A549 (cell line): ENCODE measurements around the gene EYA3. TPM values are rescaled to one million over a fixed set of nuclear protein-coding genes. Genes with fewer than 3 reads are reported as not detected.

Experiments
- ATAC-seq, 2 experiments: fragments of 200-7000 bp in 1 of 2; fragments of >200 bp in 1 of 2; cut with Nextera tagmentation in 1 of 2; cut with Tn5 transposase in 1 of 2; 3 replicates each; pipeline versions ENCODE4 v1.8.0 to v1.9.1; 2018 to 2020; ENCODE audit warnings: mild to moderate bottlenecking in 1 of 2, moderate library complexity in 1 of 2
- CTCF ChIA-PET: fragments of 300-600 bp; sonication (Branson Sonifier 250); formaldehyde crosslinking; extraction: SDS; loops from one replicate; lab custom pipeline; 2021; ENCODE audit warnings: antibody characterized with exemption, inconsistent platforms; lab: Yijun Ruan, JAX
- POLR2A ChIA-PET: fragments of 350-600 bp; formaldehyde crosslinking; extraction: SDS; loops from one replicate; lab custom pipeline; 2021; ENCODE audit warnings: antibody characterized with exemption, inconsistent platforms; lab: Yijun Ruan, JAX
- DNase-seq, 2 experiments: peaks; one replicate each; pipeline versions ENCODE4 v3.0.0 to v3.0.0-alpha.2; 2011 to 2016; ENCODE audit warnings: low read depth in 1 of 2, low spot score in 1 of 2
- FAIRE-seq: peaks from 2 replicates; lab custom pipeline; 2011; peaks lifted over from hg19 to GRCh38; lab: Jason Lieb, UNC
- H3K27ac ChIP-seq, 2 experiments: fragments of >200 bp; sonication (Bioruptor Twin); formaldehyde crosslinking; 3 replicates each; pipeline ENCODE4 v1.5.1; 2016 to 2017
- H3K4me1 ChIP-seq: fragments of >200 bp; sonication (Bioruptor Twin); formaldehyde crosslinking; 3 replicates; pipeline ENCODE4 v1.6.1; 2016
- H3K4me2 ChIP-seq: fragments of >200 bp; sonication (Bioruptor Twin); formaldehyde crosslinking; 3 replicates; pipeline ENCODE4 v1.6.1; 2016
- H3K4me3 ChIP-seq: fragments of >200 bp; sonication (Bioruptor Twin); formaldehyde crosslinking; 3 replicates; pipeline ENCODE4 v1.5.1; 2016
- H3K9me3 ChIP-seq: fragments of >200 bp; sonication (Bioruptor Twin); formaldehyde crosslinking; 3 replicates; pipeline ENCODE4 v1.6.1; 2016
- CHD4 ChIP-seq: fragments of 200-600 bp; sonication (generic); IDR thresholded peaks from 2 replicates; pipeline ENCODE4 v1.6.1; 2016; ENCODE audit warnings: antibody characterized with exemption, mild to moderate bottlenecking, borderline replicate concordance
- CTCF ChIP-seq: fragments of >200 bp; sonication (Bioruptor Twin); formaldehyde crosslinking; IDR thresholded peaks from 3 replicates; pipeline ENCODE4 v1.5.1; 2016
- EHF ChIP-seq: fragments of 250-450 bp; sonication (Bioruptor Pico); IDR thresholded peaks from 2 replicates; pipeline ENCODE4 v1.5.0; 2020; ENCODE audit warnings: mild to moderate bottlenecking
- EHMT2 ChIP-seq: fragments of 200-600 bp; sonication (generic); IDR thresholded peaks from 2 replicates; pipeline ENCODE4 v1.6.1; 2016; ENCODE audit warnings: antibody characterized with exemption, low read depth, mild to moderate bottlenecking, moderate library complexity
- ELK1 ChIP-seq: fragments of 150-350 bp; IDR thresholded peaks from 2 replicates; pipeline ENCODE4 v1.6.1; 2014; ENCODE audit warnings: low read depth, mild to moderate bottlenecking, low read length
- EP300 ChIP-seq, 2 experiments: fragments of >200 bp; sonication (Bioruptor Twin); formaldehyde crosslinking; IDR thresholded peaks; 2 replicates in 1 of 2; 3 replicates in 1 of 2; pipeline ENCODE4 v1.6.1; 2016 to 2017
- GATA3 ChIP-seq: IDR thresholded peaks from 2 replicates; pipeline ENCODE4 v1.6.1; 2012; ENCODE audit warnings: borderline replicate concordance
- HEYL ChIP-seq: fragments of 250-450 bp; sonication (Bioruptor Pico); IDR thresholded peaks from 2 replicates; pipeline ENCODE4 v1.8.0; 2021; ENCODE audit warnings: mild to moderate bottlenecking, moderate library complexity
- HOXB13 ChIP-seq: fragments of 250-450 bp; sonication (Bioruptor Pico); IDR thresholded peaks from 2 replicates; pipeline ENCODE4 v1.5.0; 2020; ENCODE audit warnings: low read depth, mild to moderate bottlenecking, moderate library complexity
- JUN ChIP-seq, 2 experiments: fragments of >200 bp; sonication (Bioruptor Twin); formaldehyde crosslinking; IDR thresholded peaks; 2 replicates in 1 of 2; 3 replicates in 1 of 2; pipeline ENCODE4 v1.6.1; 2016 to 2017
- KDM1A ChIP-seq: fragments of 200-600 bp; sonication (generic); IDR thresholded peaks from 2 replicates; pipeline ENCODE4 v1.6.1; 2016; ENCODE audit warnings: low read depth, mild to moderate bottlenecking
- MYC ChIP-seq: IDR thresholded peaks from 2 replicates; pipeline ENCODE4 v1.6.1; 2012; ENCODE audit warnings: mild to moderate bottlenecking, inconsistent platforms, low read length, improper control_type of control experiment, borderline replicate concordance
- NFE2L2 ChIP-seq: fragments of 150-350 bp; conservative IDR thresholded peaks from 2 replicates; pipeline ENCODE4 v1.6.1; 2014; ENCODE audit warnings: low read length
- NR3C1 ChIP-seq: fragments of >200 bp; sonication (Bioruptor Twin); formaldehyde crosslinking; IDR thresholded peaks from 3 replicates; pipeline ENCODE4 v1.6.1; 2017
- PHF8 ChIP-seq: fragments of 200-600 bp; sonication (generic); IDR thresholded peaks from 2 replicates; pipeline ENCODE4 v1.6.1; 2016; ENCODE audit warnings: low read depth, mild to moderate bottlenecking, antibody characterized with exemption, moderate library complexity, borderline replicate concordance
- POLR2AphosphoS2 ChIP-seq: conservative IDR thresholded peaks from 2 replicates; pipeline ENCODE4 v1.6.1; 2012; ENCODE audit warnings: low read length, improper control_type of control experiment, inconsistent platforms
- RARB ChIP-seq: fragments of 250-450 bp; sonication (Bioruptor Pico); IDR thresholded peaks from 2 replicates; pipeline ENCODE4 v1.8.0; 2021; ENCODE audit warnings: mild to moderate bottlenecking, moderate library complexity
- REST ChIP-seq: fragments of 200-600 bp; sonication (generic); IDR thresholded peaks from 2 replicates; pipeline ENCODE4 v1.6.1; 2016; ENCODE audit warnings: antibody characterized with exemption, mild to moderate bottlenecking, moderate library complexity
- RFX5 ChIP-seq: fragments of 450-650 bp; IDR thresholded peaks from 2 replicates; pipeline ENCODE4 v1.7.1; 2014; ENCODE audit warnings: antibody characterized with exemption, mild to moderate bottlenecking, moderate library complexity
- SMC3 ChIP-seq: fragments of >200 bp; sonication (Bioruptor Twin); formaldehyde crosslinking; IDR thresholded peaks from 3 replicates; pipeline ENCODE4 v1.6.1; 2018; ENCODE audit warnings: inconsistent platforms
- TFCP2L1 ChIP-seq: fragments of 250-450 bp; sonication (Bioruptor Pico); IDR thresholded peaks from 2 replicates; pipeline ENCODE4 v1.5.0; 2021; ENCODE audit warnings: mild to moderate bottlenecking
- ZC3H11A ChIP-seq: fragments of 450-650 bp; IDR thresholded peaks from 2 replicates; pipeline ENCODE4 v1.6.1; 2014; ENCODE audit warnings: antibody characterized with exemption, mild to moderate bottlenecking
- ZFP36 ChIP-seq: fragments of 450-650 bp; IDR thresholded peaks from 2 replicates; pipeline ENCODE4 v1.6.1; 2014; ENCODE audit warnings: borderline replicate concordance; ENCODE audit not compliant: partially characterized antibody
- ZNF302 ChIP-seq: fragments of 250-450 bp; sonication (Bioruptor Pico); IDR thresholded peaks from 2 replicates; pipeline ENCODE4 v1.9.0; 2021; ENCODE audit warnings: inconsistent platforms, mild to moderate bottlenecking, moderate library complexity
- ZSCAN20 ChIP-seq: fragments of 250-450 bp; sonication (Bioruptor Pico); IDR thresholded peaks from 2 replicates; pipeline ENCODE4 v1.8.0; 2022; ENCODE audit warnings: mild to moderate bottlenecking, moderate library complexity
- WGBS: methylation state at CpG from one replicate; pipeline ENCODE4 v1.1.6; 2017; ENCODE audit errors: missing lambda C conversion rate; 5-methylcytosine and 5-hydroxymethylcytosine counted together
- polyA plus RNA-seq, 4 experiments: library from polyadenylated mRNA; depleted of rRNA in 3 of 4; stranded (reverse); fragments of >200 nt; fragmentation: RNase III in 1 of 4; extraction: RNeasy Plus Mini Kit Qiagen cat#74134 plus additional on column Dnase treatment in 1 of 4; gene quantifications; 2 replicates in 3 of 4; 3 replicates in 1 of 4; pipeline ENCODE4 v1.2.3, GENCODE V29; 2011 to 2017

Gene EYA3
- polyA plus RNA-seq, 2 of the 4 experiments (the other 2 are of a cell fraction): 5.7 to 9.3 TPM

GRCh38 chr1:28074892-28075511 lies 13.4 kb downstream of the EYA3 start:
- 92% methylated on average over 1 of the region's 1 CpG for WGBS
- Histone ChIP-seq H3K4me1 (peaks cover 19% of the 10 kb centered on the region; the same call in 2 of the 3 replicates), H3K4me2 (no peak overlapping the region), H3K4me3 (no peak overlapping the region), H3K27ac (no peak overlapping the region), H3K9me3 (no peaks in the 10 kb centered on the region)
- FAIRE-seq (no peak), ATAC-seq (no peak), DNase-seq (no peak)
- TF ChIP-seq MYC: no peak
- TF ChIP-seq EP300 (IDR thresholded peaks at IDR 0.05): no peak
- TF ChIP-seq EHF (CRISPR knock-in tag): no peak
- TF ChIP-seq PHF8: no peak
- no peak for TF ChIP-seq TFCP2L1 (CRISPR knock-in tag)
- no peak for TF ChIP-seq HOXB13
- no peak for TF ChIP-seq HEYL (CRISPR knock-in tag)
- no peak for TF ChIP-seq ZSCAN20 (CRISPR knock-in tag)
- no peak for TF ChIP-seq NFE2L2
- no peak for TF ChIP-seq GATA3
- no peak for TF ChIP-seq ZC3H11A
- TF ChIP-seq JUN (IDR thresholded peaks at IDR 0.05): no peak
- no peak for TF ChIP-seq EHMT2
- no peak for TF ChIP-seq POLR2AphosphoS2
- TF ChIP-seq ZNF302: no peak
- TF ChIP-seq CHD4: no peak
- TF ChIP-seq RFX5: no peak
- POLR2A ChIA-PET: interaction anchor here (1.3 kb wide), 1 partner anchor 13 kb away, joined by 3 read pairs; the partner anchor contains the start of gene EYA3
- CTCF ChIA-PET: no interaction called here

GRCh38 chr1:28073867-28074266 lies 14.5 kb downstream of the EYA3 start:
- DNase-seq (no peak), FAIRE-seq (no peak), ATAC-seq (no peak)
- TF ChIP-seq NR3C1 (no peak), ELK1 (no peak), KDM1A (no peak), CTCF (no peak), ZNF302 (no peak), CHD4 (no peak), ZFP36 (no peak), SMC3 (no peak), RARB (CRISPR knock-in tag) (no peak), HOXB13 (no peak), REST (no peak)
- no peak overlapping the region for H3K4me3 ChIP-seq
- no peak overlapping the region for H3K27ac ChIP-seq
- H3K9me3 ChIP-seq: no peaks in the 10 kb centered on the region
- ChIA-PET POLR2A (no interaction called here), CTCF (no interaction called here)
- 80% methylated on average over 1 of the region's 1 CpG for WGBS
- H3K4me1 ChIP-seq: peaks cover 19% of the 10 kb centered on the region; the same call in 2 of the 3 replicates
- no peak overlapping the region for H3K4me2 ChIP-seq
